H1 (cell line): ENCODE measurements around the gene RPL13A.

Experiments used
- BRCA1 ChIP-seq: IDR thresholded peaks from 2 replicates; pipeline ENCODE4 v1.6.1; 2012; ENCODE audit warnings: low read depth, low read length, improper control_type of control experiment
- EZH2 ChIP-seq: fragments of 200-600 bp; sonication (generic); IDR thresholded peaks from 2 replicates; pipeline ENCODE4 v1.7.1; 2012; ENCODE audit warnings: low read depth, mild to moderate bottlenecking, moderate library complexity, low read length, inconsistent platforms; ENCODE audit not compliant: severe bottlenecking
- JUN ChIP-seq: IDR thresholded peaks from 2 replicates; pipeline ENCODE4 v1.6.1; 2011; ENCODE audit warnings: low read depth, mild to moderate bottlenecking, improper control_type of control experiment, low read length
- KDM1A ChIP-seq: fragments of 200-600, 300-600 bp; sonication (generic); IDR thresholded peaks from 2 replicates; pipeline ENCODE4 v1.7.1; 2016; ENCODE audit warnings: mild to moderate bottlenecking, low read length, borderline replicate concordance
- POLR2A ChIP-seq, 2 experiments: IDR thresholded peaks; 1 replicate in 1 of 2; 2 replicates in 1 of 2; pipeline ENCODE4 v1.6.1; 2011; ENCODE audit warnings: low read depth in 2 of 2, low read length in 2 of 2, mild to moderate bottlenecking in 2 of 2; ENCODE audit errors: control extremely low read depth in 1 of 2
- TAF1 ChIP-seq: IDR thresholded peaks from 2 replicates; pipeline ENCODE4 v1.6.1; 2011; ENCODE audit warnings: mild to moderate bottlenecking, low read depth, low read length
- TAF7 ChIP-seq: optimal IDR thresholded peaks from 2 replicates; pipeline ENCODE3; 2011; ENCODE audit warnings: low read depth, mild to moderate bottlenecking, inconsistent platforms, low read length, moderate library complexity, borderline replicate concordance
- TBP ChIP-seq: IDR thresholded peaks from 2 replicates; pipeline ENCODE4 v1.6.1; 2011; ENCODE audit warnings: low read depth, low read length, improper control_type of control experiment
- TF ChIP-seq, protein P1 (sequence below), 3 experiments: IDR thresholded peaks; 1 replicate in 2 of 3; 2 replicates in 1 of 3; pipeline versions ENCODE4 v1.5.1 to v1.6.1; 2011; ENCODE audit warnings: low read length in 3 of 3, mild to moderate bottlenecking in 3 of 3, inconsistent platforms in 2 of 3, low read depth in 1 of 3, moderate library complexity in 1 of 3; ENCODE audit not compliant: insufficient read depth in 1 of 3; ENCODE audit errors: control extremely low read depth in 1 of 3
- TF ChIP-seq, protein P2 (sequence below): IDR thresholded peaks from 2 replicates; pipeline ENCODE4 v1.6.1; 2011; ENCODE audit warnings: low read length, improper control_type of control experiment

DNA sequence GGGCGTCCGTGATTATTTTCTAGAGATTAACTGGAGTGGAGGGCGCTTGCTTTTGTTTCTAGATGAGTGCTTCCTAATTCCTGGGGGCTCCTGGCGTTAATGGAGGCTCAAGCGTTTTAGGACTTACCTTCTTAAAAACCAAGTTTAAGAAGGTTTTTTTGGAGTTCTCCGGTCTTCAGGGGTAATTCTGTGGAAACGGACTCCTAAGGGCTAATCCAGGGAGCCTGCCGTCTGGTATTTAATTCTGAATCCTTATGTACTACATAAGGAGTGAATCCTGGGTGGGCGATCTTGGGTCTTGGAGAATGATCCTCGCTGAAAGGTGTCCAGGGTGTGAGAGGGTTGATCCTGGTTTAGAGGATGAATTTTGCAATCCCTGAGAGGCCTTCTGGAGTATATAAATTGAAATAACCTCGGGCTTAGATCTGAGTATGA, 9.2 kb downstream of the RPL13A start:
- TF ChIP-seq POLR2A (IDR thresholded peaks at IDR 0.05; ENCODE audit: control extremely low read depth in 1 of 2, low read depth in 2 of 2, low read length in 2 of 2) (peak in 1 of 2 experiments; percentile 31; a peak in 1 of 3 replicates), JUN (no peak), BRCA1 (no peak), KDM1A (no peak), TAF7 (no peak), EZH2 (no peak), TBP (no peak), TAF1 (no peak)
- TF ChIP-seq, protein P1, sequence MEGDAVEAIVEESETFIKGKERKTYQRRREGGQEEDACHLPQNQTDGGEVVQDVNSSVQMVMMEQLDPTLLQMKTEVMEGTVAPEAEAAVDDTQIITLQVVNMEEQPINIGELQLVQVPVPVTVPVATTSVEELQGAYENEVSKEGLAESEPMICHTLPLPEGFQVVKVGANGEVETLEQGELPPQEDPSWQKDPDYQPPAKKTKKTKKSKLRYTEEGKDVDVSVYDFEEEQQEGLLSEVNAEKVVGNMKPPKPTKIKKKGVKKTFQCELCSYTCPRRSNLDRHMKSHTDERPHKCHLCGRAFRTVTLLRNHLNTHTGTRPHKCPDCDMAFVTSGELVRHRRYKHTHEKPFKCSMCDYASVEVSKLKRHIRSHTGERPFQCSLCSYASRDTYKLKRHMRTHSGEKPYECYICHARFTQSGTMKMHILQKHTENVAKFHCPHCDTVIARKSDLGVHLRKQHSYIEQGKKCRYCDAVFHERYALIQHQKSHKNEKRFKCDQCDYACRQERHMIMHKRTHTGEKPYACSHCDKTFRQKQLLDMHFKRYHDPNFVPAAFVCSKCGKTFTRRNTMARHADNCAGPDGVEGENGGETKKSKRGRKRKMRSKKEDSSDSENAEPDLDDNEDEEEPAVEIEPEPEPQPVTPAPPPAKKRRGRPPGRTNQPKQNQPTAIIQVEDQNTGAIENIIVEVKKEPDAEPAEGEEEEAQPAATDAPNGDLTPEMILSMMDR (IDR thresholded peaks at IDR 0.05; ENCODE audit: control extremely low read depth in 1 of 3, insufficient read depth in 1 of 3, low read depth in 1 of 3, low read length in 3 of 3) = no peak
- TF ChIP-seq, protein P2, sequence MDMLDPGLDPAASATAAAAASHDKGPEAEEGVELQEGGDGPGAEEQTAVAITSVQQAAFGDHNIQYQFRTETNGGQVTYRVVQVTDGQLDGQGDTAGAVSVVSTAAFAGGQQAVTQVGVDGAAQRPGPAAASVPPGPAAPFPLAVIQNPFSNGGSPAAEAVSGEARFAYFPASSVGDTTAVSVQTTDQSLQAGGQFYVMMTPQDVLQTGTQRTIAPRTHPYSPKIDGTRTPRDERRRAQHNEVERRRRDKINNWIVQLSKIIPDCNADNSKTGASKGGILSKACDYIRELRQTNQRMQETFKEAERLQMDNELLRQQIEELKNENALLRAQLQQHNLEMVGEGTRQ = no peak
